Peyer's patch (tissue), 4 donors: Measurements from ENCODE around the gene NELFCD. TPM values are rescaled to one million over a fixed set of nuclear protein-coding genes. Genes with fewer than 3 reads are reported as not detected.

ENCODE experiments used
- DNase-seq, 3 donors: peaks; one replicate each; pipeline ENCODE4 v3.0.0-alpha.2; 2017 to 2019
- H3K27ac ChIP-seq, 4 donors: fragments of 200-600 bp; sonication (generic); one replicate each; pipeline ENCODE4 v1.5.1; 2016 to 2019
- H3K27me3 ChIP-seq, 2 donors: fragments of 200-600 bp; sonication (generic); one replicate each; pipeline ENCODE4 v1.5.1; 2019
- H3K36me3 ChIP-seq, 3 donors: fragments of 200-600 bp; sonication (generic); one replicate each; pipeline ENCODE4 v1.5.1; 2016 to 2019
- H3K4me1 ChIP-seq, 4 donors: fragments of 200-600 bp; sonication (generic); one replicate each; pipeline ENCODE4 v1.5.1; 2016 to 2019
- H3K4me3 ChIP-seq, 4 donors: fragments of 200-600 bp; sonication (generic); 1 replicate in 3 of 4; 2 replicates in 1 of 4; pipeline ENCODE4 v1.5.1; 2016 to 2019; ENCODE audit warnings: mild to moderate bottlenecking in 1 of 4
- H3K9me3 ChIP-seq, 4 donors: fragments of 200-600 bp; sonication (generic); one replicate each; pipeline ENCODE4 v1.5.1; 2016 to 2019; ENCODE audit warnings: mild to moderate bottlenecking in 1 of 4
- POLR2A ChIP-seq, 2 donors: fragments of 450-650 bp; IDR thresholded peaks; one replicate each; pipeline ENCODE4 v1.5.1; 2017; ENCODE audit warnings: antibody characterized with exemption in 2 of 2, mild to moderate bottlenecking in 2 of 2, moderate library complexity in 2 of 2
- total RNA-seq, 4 donors: library from RNA; depleted of rRNA; stranded (reverse); fragments of >200 nt; gene quantifications; one replicate each; pipeline ENCODE4 v1.1.0, GENCODE V29; 2016
- TF ChIP-seq, protein P1 (sequence below), 6 experiments: fragments of 450-650 bp in 4 of 6; fragments of 200-600 bp in 2 of 6; sonication (generic) in 1 of 6; IDR thresholded peaks; one replicate each; pipeline ENCODE4 v1.5.1; 2017 to 2019; ENCODE audit warnings: antibody characterized with exemption in 6 of 6, mild to moderate bottlenecking in 3 of 6, moderate library complexity in 1 of 6

Gene NELFCD
- total RNA-seq, 4 donors from 2014 or later = 39.6 to 98.2 (median 65.1) TPM

DNA sequence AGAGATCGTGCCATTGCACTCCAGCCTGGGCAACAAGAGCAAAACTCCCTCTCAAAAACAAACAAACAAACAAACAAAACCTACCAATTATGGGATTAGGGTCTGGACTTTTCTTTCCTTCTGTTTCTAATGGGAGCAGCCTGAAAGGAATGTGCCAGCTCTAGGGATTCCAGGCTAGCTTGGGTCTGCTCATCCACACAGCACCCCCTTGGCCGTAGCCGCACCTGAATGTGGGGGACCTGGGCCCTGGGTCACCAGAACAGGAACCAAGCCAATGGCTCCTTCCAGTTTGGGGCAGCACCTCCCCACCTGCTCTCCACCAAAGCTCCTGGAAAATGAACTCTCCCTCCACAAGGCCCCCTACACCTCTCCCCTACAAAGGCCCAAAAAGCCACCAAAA is 19.3 kb downstream of the NELFCD start:
- Histone ChIP-seq H3K4me3 (no peak overlapping the region), H3K4me1 (peaks cover 0 to 29% (median 19%) of the 10 kb centered on the region in 4 donors), H3K27me3 (no peaks in the 10 kb centered on the region), H3K27ac (no peak overlapping the region), H3K36me3 (peaks cover 0 to 88% (median 0%) of the 10 kb centered on the region in 3 donors), H3K9me3 (no peaks in the 10 kb centered on the region)
- no peak for TF ChIP-seq POLR2A (IDR thresholded peaks at IDR 0.05)
- DNase-seq = no peak

DNA sequence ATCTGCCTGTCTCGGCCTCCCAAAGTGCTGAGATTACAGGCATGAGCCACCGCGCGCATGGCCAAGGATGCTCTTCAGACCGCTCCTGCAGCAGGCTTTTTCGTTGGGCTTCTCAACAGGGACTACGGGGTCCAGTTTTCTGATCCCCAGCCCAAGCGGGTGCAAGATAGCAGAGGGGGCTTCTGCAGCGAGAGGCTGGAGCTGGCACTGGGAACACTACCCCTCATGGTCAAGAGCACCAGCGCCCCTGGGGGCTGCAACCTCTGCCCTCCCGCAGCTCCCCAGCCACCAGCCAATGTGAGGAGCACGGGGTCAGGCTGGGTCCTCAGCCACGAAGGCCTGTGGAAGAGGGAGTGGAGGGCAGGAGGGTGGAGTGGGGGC is 20.0 kb downstream of the NELFCD start:
- DNase-seq = no peak
- Histone ChIP-seq H3K27me3 (no peaks in the 10 kb centered on the region), H3K27ac (no peak overlapping the region), H3K9me3 (no peaks in the 10 kb centered on the region), H3K4me1 (peaks cover 0 to 37% (median 22%) of the 10 kb centered on the region in 4 donors), H3K4me3 (no peak overlapping the region), H3K36me3 (peaks cover 0 to 80% (median 0%) of the 10 kb centered on the region in 3 donors)
- TF ChIP-seq POLR2A (IDR thresholded peaks at IDR 0.05) = no peak
- TF ChIP-seq, protein P1, sequence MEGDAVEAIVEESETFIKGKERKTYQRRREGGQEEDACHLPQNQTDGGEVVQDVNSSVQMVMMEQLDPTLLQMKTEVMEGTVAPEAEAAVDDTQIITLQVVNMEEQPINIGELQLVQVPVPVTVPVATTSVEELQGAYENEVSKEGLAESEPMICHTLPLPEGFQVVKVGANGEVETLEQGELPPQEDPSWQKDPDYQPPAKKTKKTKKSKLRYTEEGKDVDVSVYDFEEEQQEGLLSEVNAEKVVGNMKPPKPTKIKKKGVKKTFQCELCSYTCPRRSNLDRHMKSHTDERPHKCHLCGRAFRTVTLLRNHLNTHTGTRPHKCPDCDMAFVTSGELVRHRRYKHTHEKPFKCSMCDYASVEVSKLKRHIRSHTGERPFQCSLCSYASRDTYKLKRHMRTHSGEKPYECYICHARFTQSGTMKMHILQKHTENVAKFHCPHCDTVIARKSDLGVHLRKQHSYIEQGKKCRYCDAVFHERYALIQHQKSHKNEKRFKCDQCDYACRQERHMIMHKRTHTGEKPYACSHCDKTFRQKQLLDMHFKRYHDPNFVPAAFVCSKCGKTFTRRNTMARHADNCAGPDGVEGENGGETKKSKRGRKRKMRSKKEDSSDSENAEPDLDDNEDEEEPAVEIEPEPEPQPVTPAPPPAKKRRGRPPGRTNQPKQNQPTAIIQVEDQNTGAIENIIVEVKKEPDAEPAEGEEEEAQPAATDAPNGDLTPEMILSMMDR (IDR thresholded peaks at IDR 0.05) = no peak

DNA sequence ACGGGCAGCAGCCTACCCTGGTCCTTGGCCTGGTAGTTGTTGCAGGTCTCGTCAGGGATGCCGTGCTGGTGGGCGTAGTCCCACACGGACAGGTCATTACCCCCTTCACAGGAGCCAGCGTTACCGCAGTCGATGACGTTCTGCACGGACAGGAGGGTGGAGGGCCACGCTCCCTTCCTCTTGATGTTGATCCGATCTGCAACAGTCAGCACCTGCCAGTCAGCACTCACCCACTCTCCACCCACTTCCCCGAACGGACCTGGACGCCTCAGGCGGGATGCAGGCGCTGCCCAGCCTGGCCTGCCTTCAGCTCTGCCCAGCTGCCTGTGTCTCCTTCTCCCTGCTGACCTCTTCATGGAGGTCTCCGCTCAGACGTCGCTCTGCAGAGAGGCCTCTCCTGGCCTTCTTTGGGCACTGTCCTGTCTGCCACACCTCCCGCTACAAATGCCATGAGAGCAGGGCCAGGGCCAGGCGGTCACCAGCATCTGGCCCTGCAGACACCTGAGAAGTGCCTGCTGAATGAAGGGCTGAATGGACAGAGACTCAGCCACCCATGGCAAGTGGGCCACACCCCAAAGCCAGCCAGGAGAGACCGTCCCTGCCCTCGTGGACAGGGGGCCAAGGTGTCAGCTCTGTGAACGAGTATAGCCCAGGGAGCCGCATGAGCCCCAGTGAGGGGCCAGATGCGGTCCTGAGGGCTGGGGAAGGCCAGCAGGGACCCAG is 20.6 kb downstream of the NELFCD start:
- Histone ChIP-seq H3K9me3 (no peaks in the 10 kb centered on the region), H3K27me3 (no peaks in the 10 kb centered on the region), H3K4me1 (peaks cover 0 to 40% (median 23%) of the 10 kb centered on the region in 4 donors), H3K4me3 (no peak overlapping the region), H3K27ac (peak overlapping the region in 1 of 4 donors; percentile 5), H3K36me3 (peaks cover 0 to 75% (median 0%) of the 10 kb centered on the region in 3 donors)
- TF ChIP-seq, protein P1 (IDR thresholded peaks at IDR 0.05) = no peak
- no peak for TF ChIP-seq POLR2A (IDR thresholded peaks at IDR 0.05)
- DNase-seq = no peak

DNA sequence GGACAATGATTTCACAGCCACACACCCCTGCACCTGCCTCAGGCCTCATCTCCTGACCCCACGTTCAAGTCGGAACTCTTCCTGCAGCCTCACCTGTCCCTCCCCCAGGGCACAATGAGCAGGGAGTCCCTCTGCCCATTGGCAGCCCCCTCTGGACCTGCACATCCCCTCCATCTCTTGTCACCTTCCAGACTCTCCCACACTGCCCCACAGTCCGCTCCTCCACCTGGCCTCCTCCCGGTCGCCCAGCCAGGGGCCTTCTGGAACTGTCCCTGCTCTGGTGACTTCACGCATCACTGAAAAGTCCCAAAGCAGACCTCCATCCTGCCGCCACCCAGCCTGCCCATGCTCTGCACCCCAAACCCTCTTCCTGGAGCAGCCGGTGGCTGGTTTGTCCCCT is 21.3 kb downstream of the NELFCD start:
- no peak for DNase-seq
- no peak for TF ChIP-seq POLR2A (IDR thresholded peaks at IDR 0.05)
- TF ChIP-seq, protein P1 (IDR thresholded peaks at IDR 0.05) = no peak
- H3K4me3 ChIP-seq = no peak overlapping the region
- H3K27me3 ChIP-seq = no peaks in the 10 kb centered on the region
- H3K4me1 ChIP-seq = peaks cover under 1 to 40% (median 24%) of the 10 kb centered on the region in 4 donors
- peaks cover 0 to 67% (median 0%) of the 10 kb centered on the region in 3 donors for H3K36me3 ChIP-seq
- no peaks in the 10 kb centered on the region for H3K9me3 ChIP-seq
- peak overlapping the region in 1 of 4 donors; percentile 17 for H3K27ac ChIP-seq

DNA sequence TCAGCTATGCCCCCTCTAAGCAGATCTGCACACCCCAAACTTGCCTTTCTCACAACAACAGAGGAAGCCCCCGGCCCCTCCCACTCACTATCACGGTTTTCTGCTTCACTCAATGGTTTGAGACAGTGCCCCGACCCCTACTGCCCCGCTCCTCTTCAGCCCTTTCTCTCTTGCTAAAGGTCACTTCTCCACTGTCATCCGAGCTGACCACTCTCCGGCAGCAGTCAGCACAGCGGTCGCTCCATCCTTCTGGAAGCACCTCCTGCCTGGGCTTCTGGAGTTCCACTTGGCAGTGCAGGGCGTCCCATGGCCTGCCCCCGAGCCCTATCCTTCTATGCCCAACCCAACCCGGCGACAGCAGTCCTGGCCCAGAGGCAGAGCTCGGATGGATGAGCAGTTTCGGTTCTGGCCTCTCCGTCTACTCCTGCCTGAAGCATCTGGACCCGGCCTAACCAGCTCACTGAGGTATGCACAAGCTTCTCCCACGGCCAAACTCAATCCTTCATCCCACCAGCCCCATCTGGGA is 21.9 kb downstream of the NELFCD start:
- H3K9me3 ChIP-seq = no peaks in the 10 kb centered on the region
- H3K27ac ChIP-seq = peak overlapping the region in 1 of 4 donors; percentile 99
- H3K27me3 ChIP-seq = no peaks in the 10 kb centered on the region
- H3K4me1 ChIP-seq = peaks cover 3 to 40% (median 26%) of the 10 kb centered on the region in 4 donors
- no peak for TF ChIP-seq POLR2A (IDR thresholded peaks at IDR 0.05)
- TF ChIP-seq, protein P1 (IDR thresholded peaks at IDR 0.05) = no peak
- no peak overlapping the region for H3K4me3 ChIP-seq
- H3K36me3 ChIP-seq = peaks cover 0 to 61% (median 0%) of the 10 kb centered on the region in 3 donors
- DNase-seq = no peak

DNA sequence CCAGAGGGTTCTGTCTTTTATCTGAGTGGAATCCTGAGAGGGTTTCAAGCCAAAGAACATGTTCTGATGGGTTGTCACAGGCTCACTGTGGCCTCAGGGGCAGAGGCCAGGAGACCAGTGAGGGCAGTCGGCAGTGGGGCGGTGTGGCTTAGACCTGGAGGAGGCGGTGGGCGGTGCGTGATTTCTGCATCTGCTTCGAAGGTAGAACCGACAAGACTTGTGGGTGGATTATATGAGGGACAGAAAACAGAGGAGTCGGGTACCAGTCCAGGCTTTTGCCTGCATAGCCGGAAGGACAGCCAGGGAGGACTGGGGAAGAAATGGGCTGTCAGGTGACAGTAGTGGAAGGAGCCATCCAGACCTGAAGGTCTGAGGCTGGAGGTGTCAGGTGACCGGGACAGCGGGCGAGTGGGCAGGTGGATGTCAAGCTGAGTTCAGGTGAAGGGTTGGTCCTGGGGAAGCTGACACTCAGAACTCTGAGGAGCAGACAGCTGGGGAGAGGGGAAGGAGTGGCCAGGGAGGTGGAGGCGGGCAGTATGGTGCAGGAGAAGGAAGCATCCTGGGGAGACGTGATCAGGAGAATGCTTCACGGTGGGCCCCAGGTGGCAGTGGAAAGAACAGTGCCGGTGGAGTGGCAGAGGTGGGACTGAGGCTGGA is 22.9 kb downstream of the NELFCD start:
- H3K36me3 ChIP-seq = peaks cover 0 to 52% (median 0%) of the 10 kb centered on the region in 3 donors
- H3K27me3 ChIP-seq = no peaks in the 10 kb centered on the region
- peak overlapping the region; percentile 66 to 88 (median 81) for H3K4me3 ChIP-seq
- H3K27ac ChIP-seq = peak overlapping the region; percentile 91 to 99 (median 94)
- no peaks in the 10 kb centered on the region for H3K9me3 ChIP-seq
- peak in 1 of 3 donors; percentile 27 for DNase-seq
- H3K4me1 ChIP-seq = peaks cover 3 to 40% (median 28%) of the 10 kb centered on the region in 4 donors
- TF ChIP-seq, protein P1 (IDR thresholded peaks at IDR 0.05) = no peak
- TF ChIP-seq POLR2A (IDR thresholded peaks at IDR 0.05) = no peak
